ENCODE measurements around the gene HSPD1. TPM values are rescaled to one million over a fixed set of nuclear protein-coding genes. Genes with fewer than 3 reads are reported as not detected.

Gene HSPD1
- total RNA-seq, 2 donors from 2014 or later, result 232 to 794 TPM

- peak overlapping the region; percentile 87 for H3K4me3 ChIP-seq
- no peaks in the 10 kb centered on the region for H3K27me3 ChIP-seq
- H3K4me1 ChIP-seq, result no peaks in the 10 kb centered on the region
- peak overlapping the region; percentile 73 to 89 for H3K9ac ChIP-seq (ENCODE audit: low read depth in 2 of 2, low read length in 2 of 2)
- intact Hi-C loops (cut with DNase I), result loop anchor here (10.0 kb wide), 2 partner anchors 61 to 189 kb away; partner anchors contain the start of genes COQ10B and MARS2
- TF ChIP-seq, protein P1, sequence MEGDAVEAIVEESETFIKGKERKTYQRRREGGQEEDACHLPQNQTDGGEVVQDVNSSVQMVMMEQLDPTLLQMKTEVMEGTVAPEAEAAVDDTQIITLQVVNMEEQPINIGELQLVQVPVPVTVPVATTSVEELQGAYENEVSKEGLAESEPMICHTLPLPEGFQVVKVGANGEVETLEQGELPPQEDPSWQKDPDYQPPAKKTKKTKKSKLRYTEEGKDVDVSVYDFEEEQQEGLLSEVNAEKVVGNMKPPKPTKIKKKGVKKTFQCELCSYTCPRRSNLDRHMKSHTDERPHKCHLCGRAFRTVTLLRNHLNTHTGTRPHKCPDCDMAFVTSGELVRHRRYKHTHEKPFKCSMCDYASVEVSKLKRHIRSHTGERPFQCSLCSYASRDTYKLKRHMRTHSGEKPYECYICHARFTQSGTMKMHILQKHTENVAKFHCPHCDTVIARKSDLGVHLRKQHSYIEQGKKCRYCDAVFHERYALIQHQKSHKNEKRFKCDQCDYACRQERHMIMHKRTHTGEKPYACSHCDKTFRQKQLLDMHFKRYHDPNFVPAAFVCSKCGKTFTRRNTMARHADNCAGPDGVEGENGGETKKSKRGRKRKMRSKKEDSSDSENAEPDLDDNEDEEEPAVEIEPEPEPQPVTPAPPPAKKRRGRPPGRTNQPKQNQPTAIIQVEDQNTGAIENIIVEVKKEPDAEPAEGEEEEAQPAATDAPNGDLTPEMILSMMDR (IDR thresholded peaks at IDR 0.05), result no peak
- peak overlapping the region; percentile 97 for H3K27ac ChIP-seq
- H3K9me3 ChIP-seq, result no peaks in the 10 kb centered on the region
- DNase-seq, result peak; percentile 42
- H3K36me3 ChIP-seq, result no peaks in the 10 kb centered on the region
Observed at GRCh38 chr2:197515315-197515738, 15.7 kb upstream of the HSPD1 start.

GRCh38 chr2:197514754-197515153, 15.1 kb upstream of the HSPD1 start:
- H3K27ac ChIP-seq, result peak overlapping the region; percentile 97
- intact Hi-C loops (cut with DNase I), result loop anchor here (10.0 kb wide), 2 partner anchors 60 to 190 kb away; partner anchors contain the start of genes COQ10B and MARS2
- no peaks in the 10 kb centered on the region for H3K36me3 ChIP-seq
- TF ChIP-seq, protein P1 (IDR thresholded peaks at IDR 0.05), result no peak
- H3K27me3 ChIP-seq, result no peaks in the 10 kb centered on the region
- peak overlapping the region in 1 of 2 donors; percentile 89 for H3K9ac ChIP-seq (ENCODE audit: low read depth in 2 of 2, low read length in 2 of 2)
- H3K4me3 ChIP-seq, result no peak overlapping the region
- no peak for DNase-seq
- no peaks in the 10 kb centered on the region for H3K9me3 ChIP-seq
- H3K4me1 ChIP-seq, result no peaks in the 10 kb centered on the region

DNA sequence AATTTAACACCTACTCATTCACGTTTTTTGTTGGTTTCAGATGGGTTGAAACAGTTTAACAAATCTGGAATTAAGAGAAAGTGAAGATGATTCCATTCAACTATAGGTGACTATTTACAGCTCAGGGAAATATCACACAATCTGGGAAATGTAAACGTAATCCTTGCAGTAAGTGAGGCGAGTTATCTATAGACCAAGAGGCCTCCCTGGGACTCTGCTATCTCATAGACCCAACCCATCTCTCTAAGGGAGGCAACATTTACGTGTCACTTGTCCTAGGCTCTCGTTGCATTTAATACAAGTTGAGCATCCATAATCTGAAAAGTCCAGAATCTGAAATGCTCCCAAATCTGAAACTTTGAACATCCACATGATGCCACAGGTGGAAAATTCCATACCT, 14.3 kb upstream of the HSPD1 start:
- H3K36me3 ChIP-seq, result no peaks in the 10 kb centered on the region
- intact Hi-C loops (cut with DNase I), result loop anchor here (10.0 kb wide), 2 partner anchors 59 to 191 kb away; partner anchors contain the start of genes COQ10B and MARS2
- H3K9ac ChIP-seq (ENCODE audit: low read depth in 2 of 2, low read length in 2 of 2), result no peak overlapping the region
- no peaks in the 10 kb centered on the region for H3K4me1 ChIP-seq
- no peak for DNase-seq
- no peak overlapping the region for H3K27ac ChIP-seq
- TF ChIP-seq, protein P1 (IDR thresholded peaks at IDR 0.05), result no peak
- no peaks in the 10 kb centered on the region for H3K9me3 ChIP-seq
- H3K27me3 ChIP-seq, result no peaks in the 10 kb centered on the region
- no peak overlapping the region for H3K4me3 ChIP-seq

DNA sequence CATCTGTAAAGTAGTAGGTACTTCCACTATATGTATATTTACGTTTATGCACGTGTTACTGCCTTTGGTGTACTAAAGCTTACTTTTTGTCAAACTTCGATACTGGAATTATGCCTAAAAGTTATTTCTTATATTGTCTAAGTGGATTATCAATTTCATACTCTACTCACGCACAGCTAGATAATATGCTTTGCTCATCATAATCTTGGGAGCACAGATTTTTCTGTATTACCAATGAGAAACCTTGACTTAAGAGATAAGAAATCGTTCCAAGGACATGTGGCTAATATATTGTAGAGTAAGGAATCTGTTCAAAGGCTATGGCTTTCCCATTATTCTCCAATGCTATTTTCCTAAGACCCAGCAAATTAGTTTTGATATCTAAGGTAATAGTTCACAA, 7.0 kb upstream of the HSPD1 start:
- Histone ChIP-seq H3K4me3 (no peak overlapping the region), H3K36me3 (peaks cover 4% of the 10 kb centered on the region), H3K27ac (no peak overlapping the region), H3K4me1 (peaks cover 5% of the 10 kb centered on the region), H3K27me3 (no peaks in the 10 kb centered on the region), H3K9ac (ENCODE audit: low read depth in 2 of 2, low read length in 2 of 2) (no peak overlapping the region), H3K9me3 (no peaks in the 10 kb centered on the region)
- TF ChIP-seq, protein P1 (IDR thresholded peaks at IDR 0.05), result no peak
- DNase-seq, result no peak
- intact Hi-C loops (cut with DNase I), result no loop called here

DNA sequence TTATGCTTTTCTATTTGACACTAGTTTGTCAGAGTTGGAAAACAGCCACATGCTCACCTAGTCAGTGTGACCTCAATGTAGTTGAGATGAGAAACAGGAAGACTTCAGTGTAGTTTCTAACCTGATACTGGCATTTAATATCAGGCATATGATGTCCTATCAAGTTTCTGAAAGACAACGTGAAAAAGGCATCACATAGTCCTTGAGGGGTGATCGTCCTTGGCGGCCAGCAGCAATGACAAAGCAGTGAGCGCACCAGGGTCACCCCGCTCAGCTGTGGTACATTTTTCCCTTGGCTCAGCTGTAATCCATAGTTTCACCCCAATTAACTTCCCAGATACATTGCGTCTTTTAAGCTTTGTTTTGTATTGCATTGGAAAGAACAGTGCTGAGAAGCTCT, 4.9 kb upstream of the HSPD1 start:
- intact Hi-C loops (cut with DNase I), result no loop called here
- H3K4me3 ChIP-seq, result no peak overlapping the region
- H3K27me3 ChIP-seq, result no peaks in the 10 kb centered on the region
- H3K4me1 ChIP-seq, result peaks cover 5% of the 10 kb centered on the region
- no peak overlapping the region for H3K9ac ChIP-seq (ENCODE audit: low read depth in 2 of 2, low read length in 2 of 2)
- H3K27ac ChIP-seq, result no peak overlapping the region
- no peaks in the 10 kb centered on the region for H3K9me3 ChIP-seq
- no peak for DNase-seq
- H3K36me3 ChIP-seq, result peaks cover 4% of the 10 kb centered on the region
- TF ChIP-seq, protein P1 (IDR thresholded peaks at IDR 0.05), result no peak

Data from colonic mucosa (tissue), 4 donors.